GM10847 (cell line): ENCODE measurements around the gene SORCS3.

Experiments used
- POLR2A ChIP-seq: IDR thresholded peaks from 2 replicates; pipeline ENCODE4 v1.6.1; 2011; ENCODE audit not compliant: insufficient read length; ENCODE audit errors: extremely low read depth

SORCS3 gene

GRCh38 chr10:105252911-105253310 is 611.8 kb downstream of the SORCS3 start:
- no peak for TF ChIP-seq POLR2A

DNA sequence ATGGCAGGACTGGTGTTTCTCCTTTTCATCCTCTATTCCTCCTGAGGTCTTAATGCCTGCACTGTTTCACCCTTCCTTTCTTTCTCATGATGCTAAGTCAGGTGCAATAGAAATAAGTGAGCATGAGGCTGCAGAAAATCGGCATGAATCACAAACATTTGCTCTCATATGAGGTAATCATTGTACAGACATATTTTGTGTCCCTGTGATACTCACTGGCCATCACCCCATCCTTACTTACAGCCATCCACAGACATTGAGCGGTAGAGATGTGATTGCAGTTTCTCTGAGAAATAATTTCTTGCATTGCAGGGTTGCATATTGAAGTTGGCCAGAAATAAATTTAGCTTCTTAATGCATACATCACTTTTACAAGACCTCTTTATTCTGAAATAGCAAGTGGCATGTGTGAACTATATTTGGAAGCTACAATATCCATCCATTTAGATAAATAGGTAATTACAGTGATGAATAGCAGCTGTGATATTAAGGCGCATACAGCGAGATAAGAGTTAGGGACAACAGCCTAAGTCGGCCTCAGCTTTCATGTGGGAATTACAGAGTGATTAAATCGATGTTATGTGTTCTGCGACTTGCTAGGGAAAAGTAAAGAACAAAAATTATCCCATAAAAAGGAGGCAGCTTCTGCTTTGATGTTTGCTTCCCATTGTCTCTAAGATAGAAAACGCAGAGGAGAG is 612.6 kb downstream of the SORCS3 start:
- no peak for TF ChIP-seq POLR2A

DNA sequence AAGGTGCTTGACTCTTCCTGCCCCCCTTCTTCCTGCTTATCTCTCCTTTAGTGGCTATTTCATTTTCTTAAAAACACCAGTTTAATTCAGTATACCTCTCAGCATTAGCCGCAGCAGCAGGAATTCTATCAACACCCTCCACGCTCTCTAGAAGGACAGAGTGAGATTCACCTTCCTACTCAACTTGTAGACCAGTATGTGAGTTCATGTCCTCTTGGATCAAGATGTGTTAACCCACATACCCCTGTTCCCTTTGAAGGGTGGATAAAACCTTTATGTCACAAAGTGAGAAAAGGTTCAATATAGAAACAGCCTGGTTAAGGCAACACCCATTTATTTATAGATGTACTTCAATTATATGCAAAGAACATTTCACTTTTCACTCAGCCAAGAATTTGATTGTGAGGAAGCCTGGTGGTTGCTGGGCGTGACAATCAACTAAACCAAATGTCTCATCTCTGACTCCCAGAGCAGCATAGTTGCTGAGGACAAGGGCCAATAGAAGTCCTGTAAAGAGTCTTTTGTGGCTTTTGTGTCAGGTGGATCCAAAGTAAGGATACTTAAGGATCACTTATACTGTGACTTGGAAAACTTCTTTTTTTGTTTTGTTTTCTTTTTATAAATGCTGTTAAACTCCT is 617.1 kb downstream of the SORCS3 start:
- no peak for TF ChIP-seq POLR2A

GRCh38 chr10:105258674-105259065 is 617.6 kb downstream of the SORCS3 start:
- TF ChIP-seq POLR2A: no peak

DNA sequence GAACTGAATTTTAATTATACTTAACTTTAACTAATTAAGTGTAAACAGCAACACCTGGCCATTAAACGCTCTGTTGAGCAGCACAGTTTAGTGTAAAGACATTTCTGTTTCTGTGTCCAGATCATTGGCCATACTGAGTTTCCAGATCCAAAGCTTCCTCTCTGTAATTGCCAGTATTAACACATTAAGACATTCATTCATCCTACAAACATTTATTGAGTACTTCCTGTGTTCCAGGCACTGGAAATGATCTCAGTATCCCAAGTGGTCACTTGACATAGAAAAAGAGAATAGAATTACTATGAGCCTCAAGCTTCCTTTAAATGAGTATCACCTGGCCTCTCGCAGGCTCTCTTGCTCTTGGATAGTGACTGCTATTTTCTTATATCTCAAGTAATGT is 618.1 kb downstream of the SORCS3 start:
- no peak for TF ChIP-seq POLR2A

DNA sequence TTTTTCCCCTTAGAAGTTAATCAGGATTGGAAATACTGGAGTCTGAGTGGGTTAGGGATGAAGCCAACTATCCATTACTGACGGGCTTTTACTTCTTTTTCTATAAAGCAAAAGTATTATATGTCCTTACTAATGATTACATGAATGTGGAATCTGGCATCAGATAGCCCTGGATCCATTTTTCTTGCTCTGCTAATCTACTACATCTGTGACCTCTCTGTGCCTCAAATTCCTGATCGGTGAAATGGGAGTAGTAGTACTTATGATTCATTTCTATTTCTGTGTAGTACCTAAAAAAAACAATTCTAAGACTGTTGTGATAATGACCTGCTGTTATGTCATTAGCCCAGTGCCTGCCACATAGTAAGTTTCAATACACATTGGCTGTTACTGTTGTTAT is 621.6 kb downstream of the SORCS3 start:
- no peak for TF ChIP-seq POLR2A

GRCh38 chr10:105266966-105267539 is 626.0 kb downstream of the SORCS3 start:
- no peak for TF ChIP-seq POLR2A

DNA sequence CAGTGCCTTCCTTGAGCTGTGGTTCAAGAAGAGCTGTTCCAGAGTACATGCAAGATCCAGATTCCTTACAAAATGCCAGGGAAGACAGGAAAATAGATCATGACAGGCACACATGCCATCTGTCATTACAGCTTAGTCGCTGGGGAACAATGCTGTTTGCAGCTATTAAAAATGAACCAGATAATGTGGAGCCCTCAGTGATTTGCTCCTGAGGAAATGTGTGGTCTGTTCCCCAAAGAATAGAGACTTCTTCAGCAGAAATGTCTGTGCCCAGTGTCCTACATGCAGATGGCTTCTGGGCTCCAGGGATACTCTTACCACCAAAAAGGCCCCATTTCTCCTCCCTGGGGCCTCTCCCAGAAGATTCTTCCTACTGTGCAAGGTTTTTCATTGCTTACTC is 627.9 kb downstream of the SORCS3 start:
- no peak for TF ChIP-seq POLR2A

- no peak for TF ChIP-seq POLR2A
Observed at GRCh38 chr10:105269689-105270088, 628.6 kb downstream of the SORCS3 start.

DNA sequence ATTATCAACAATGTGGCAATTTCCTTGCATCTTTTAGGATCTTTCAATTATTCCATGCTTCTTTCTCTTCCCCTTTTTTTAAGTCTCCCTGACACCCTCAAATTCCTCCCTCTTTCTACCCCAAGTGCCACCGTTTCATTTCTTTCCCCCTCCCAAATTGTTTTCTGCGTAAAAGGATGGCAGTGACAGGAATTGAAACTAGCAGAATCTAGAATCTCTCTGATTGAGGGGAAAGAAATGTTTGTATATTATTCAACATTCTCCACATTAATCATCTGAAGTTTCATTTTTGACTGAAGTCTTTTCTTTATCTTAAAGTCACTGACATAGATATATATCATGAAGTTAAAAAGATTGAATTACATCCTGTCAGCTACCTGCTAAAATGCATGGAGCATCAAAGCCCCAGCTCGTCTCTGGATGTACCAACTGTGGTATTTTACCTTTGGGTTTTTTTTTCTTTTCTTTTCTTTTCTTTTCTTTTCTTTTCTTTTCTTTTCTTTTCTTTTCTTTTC is 633.5 kb downstream of the SORCS3 start:
- no peak for TF ChIP-seq POLR2A

DNA sequence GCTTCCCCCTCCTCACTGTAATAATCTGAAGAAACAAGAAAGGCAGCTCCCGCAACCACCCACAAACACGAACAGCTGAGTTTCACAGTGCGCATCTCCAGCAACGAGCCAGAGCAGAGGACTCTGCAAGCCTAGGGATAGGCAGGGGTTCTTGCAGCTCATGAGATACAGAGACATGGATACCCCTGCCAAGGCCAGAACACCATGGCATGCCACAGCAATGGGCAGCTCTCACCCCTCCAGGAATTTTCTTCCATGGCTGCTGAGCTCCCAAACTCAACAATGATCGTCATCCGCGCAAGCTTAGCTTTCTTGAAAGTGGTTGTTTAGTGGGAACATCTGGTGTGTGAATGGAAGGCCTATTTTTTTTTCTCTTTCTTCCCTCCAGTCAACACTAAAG is 637.3 kb downstream of the SORCS3 start:
- TF ChIP-seq POLR2A: no peak

DNA sequence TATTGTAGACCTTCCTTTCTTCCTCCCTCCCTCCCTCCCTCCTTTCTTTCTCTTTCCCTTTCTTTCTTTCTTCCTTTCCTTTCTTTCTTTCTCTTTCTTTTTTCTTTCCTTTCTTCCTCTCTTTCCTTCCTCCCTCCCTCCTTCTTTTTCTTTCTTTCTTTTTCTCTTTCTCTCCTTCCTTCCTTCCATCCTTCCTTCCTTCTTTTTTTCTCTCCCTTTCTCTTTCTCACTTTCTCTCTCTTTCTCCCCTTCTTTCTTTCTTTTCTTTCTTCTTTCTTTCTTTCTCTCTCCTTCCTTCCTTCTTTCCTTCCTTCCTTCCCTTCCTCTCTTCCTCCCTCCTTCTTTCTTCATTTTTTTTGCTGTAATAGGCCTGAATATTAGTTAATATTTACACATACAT is 638.0 kb downstream of the SORCS3 start:
- no peak for TF ChIP-seq POLR2A

DNA sequence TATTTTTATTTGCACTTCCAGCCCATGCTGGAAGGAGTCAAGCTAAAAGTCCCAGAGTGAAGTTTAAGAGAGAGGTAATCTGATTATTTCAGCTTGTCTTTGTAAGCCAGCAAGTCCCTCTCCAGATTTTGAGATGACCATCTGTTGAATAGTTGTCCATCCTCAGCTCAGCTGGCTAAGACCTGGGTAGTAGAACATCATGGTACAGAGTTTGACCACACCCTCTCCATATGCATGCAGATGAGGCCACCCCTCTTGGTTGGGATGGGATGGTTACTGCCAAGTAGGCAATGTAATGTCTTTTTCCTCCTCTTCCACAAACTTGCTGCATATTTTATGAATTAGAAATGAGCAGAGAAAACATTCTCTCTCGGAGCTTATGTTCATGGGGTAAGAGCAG is 639.8 kb downstream of the SORCS3 start:
- TF ChIP-seq POLR2A: no peak

GRCh38 chr10:105284476-105285215 is 643.6 kb downstream of the SORCS3 start:
- TF ChIP-seq POLR2A: no peak

DNA sequence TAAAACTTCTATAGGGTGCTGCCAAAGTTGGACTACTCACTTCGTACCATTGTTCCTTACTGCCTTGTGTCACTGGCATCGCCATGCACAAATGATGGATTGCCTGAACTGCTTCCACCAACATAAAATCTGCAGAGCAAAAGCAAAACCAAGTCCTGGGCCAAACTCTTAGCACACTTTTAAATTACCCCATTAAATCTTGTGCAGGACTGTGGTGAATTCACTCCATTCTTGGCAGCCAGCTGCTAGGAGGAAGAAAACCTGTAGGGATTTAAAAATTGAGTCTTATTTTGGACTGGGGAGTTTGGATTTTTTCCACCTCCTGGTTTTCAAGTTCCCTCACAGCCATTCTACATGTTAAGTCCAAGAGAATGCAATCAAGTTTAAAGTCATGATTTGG is 646.9 kb downstream of the SORCS3 start:
- no peak for TF ChIP-seq POLR2A

- TF ChIP-seq POLR2A: no peak
Observed at GRCh38 chr10:105288613-105289012, 647.5 kb downstream of the SORCS3 start.
